OCI-LY3 (cell line): ENCODE measurements around the gene HIF1AN.

ENCODE experiments used
- H2AFZ ChIP-seq: fragments of 200-600, 300-600 bp; shearing (Covaris generic); 2 replicates; pipeline ENCODE4 v1.6.0; 2014; ENCODE audit warnings: antibody characterized with exemption, low read depth, low read length
- H3K27ac ChIP-seq: fragments of 200-600, 300-600 bp; sonication (generic); 2 replicates; pipeline ENCODE4 v1.5.1; 2014; ENCODE audit warnings: mild to moderate bottlenecking, low read length, moderate library complexity, mixed read lengths
- H3K27me3 ChIP-seq: fragments of 200-600, 300-600 bp; sonication (generic); 2 replicates; pipeline ENCODE4 v1.6.1; 2014; ENCODE audit warnings: low read depth, low read length, mixed read lengths
- H3K36me3 ChIP-seq: fragments of 200-600, 300-600 bp; sonication (generic); replicated peaks from 2 replicates; pipeline ENCODE3; 2014; ENCODE audit warnings: low read depth, low read length, mixed read lengths
- H3K4me1 ChIP-seq: fragments of 300-600, 200-600 bp; sonication (generic); 2 replicates; pipeline ENCODE4 v1.6.1; 2014; ENCODE audit warnings: low read length, mixed read lengths
- H3K4me2 ChIP-seq: fragments of 200-600, 300-600 bp; sonication (generic); 2 replicates; pipeline ENCODE4 v1.6.1; 2014; ENCODE audit warnings: low read length, mixed read lengths
- H3K4me3 ChIP-seq: fragments of 300-600, 200-600 bp; sonication (generic); 2 replicates; pipeline ENCODE4 v1.5.1; 2014; ENCODE audit warnings: antibody characterized with exemption, mild to moderate bottlenecking, low read length, moderate library complexity
- H3K79me2 ChIP-seq: fragments of 300-600, 200-600 bp; shearing (Covaris generic); 2 replicates; pipeline ENCODE4 v1.6.1; 2014; ENCODE audit warnings: mild to moderate bottlenecking, low read length, mixed read lengths
- H3K9ac ChIP-seq: fragments of 300-600, 200-600 bp; shearing (Covaris generic); 2 replicates; pipeline ENCODE4 v1.6.0; 2014; ENCODE audit warnings: mild to moderate bottlenecking, low read length, moderate library complexity
- H3K9me3 ChIP-seq: fragments of 200-600, 300-600 bp; shearing (Covaris generic); 2 replicates; pipeline ENCODE4 v1.6.1; 2014; ENCODE audit warnings: low read length, mixed read lengths; ENCODE audit not compliant: insufficient read depth
- H4K20me1 ChIP-seq: fragments of 200-600, 300-600 bp; sonication (generic); 2 replicates; pipeline ENCODE4 v1.6.1; 2016; ENCODE audit warnings: low read length, mixed read lengths; ENCODE audit not compliant: insufficient read depth
- EZH2phosphoT487 ChIP-seq: fragments of 200-600 bp; shearing (Covaris generic); IDR thresholded peaks from 2 replicates; pipeline ENCODE4 v1.6.1; 2018; ENCODE audit warnings: antibody characterized with exemption, mixed run types, low read depth
- TF ChIP-seq, protein P1 (sequence below): fragments of 200-600, 300-600 bp; sonication (generic); IDR thresholded peaks from 2 replicates; pipeline ENCODE4 v1.5.1; 2014; ENCODE audit warnings: antibody characterized with exemption, low read length, low read depth

HIF1AN gene

GRCh38 chr10:100554902-100555301, 19.2 kb downstream of the HIF1AN start:
- Histone ChIP-seq H3K27ac (no peak overlapping the region), H4K20me1 (no peaks in the 10 kb centered on the region), H3K79me2 (no peaks in the 10 kb centered on the region), H3K9ac (no peak overlapping the region), H3K27me3 (no peaks in the 10 kb centered on the region), H2AFZ (no peak overlapping the region), H3K9me3 (no peaks in the 10 kb centered on the region), H3K4me3 (no peak overlapping the region), H3K36me3 (peaks cover 16% of the 10 kb centered on the region), H3K4me2 (no peak overlapping the region), H3K4me1 (peaks cover 18% of the 10 kb centered on the region)
- TF ChIP-seq EZH2phosphoT487 = no peak
- TF ChIP-seq, protein P1, sequence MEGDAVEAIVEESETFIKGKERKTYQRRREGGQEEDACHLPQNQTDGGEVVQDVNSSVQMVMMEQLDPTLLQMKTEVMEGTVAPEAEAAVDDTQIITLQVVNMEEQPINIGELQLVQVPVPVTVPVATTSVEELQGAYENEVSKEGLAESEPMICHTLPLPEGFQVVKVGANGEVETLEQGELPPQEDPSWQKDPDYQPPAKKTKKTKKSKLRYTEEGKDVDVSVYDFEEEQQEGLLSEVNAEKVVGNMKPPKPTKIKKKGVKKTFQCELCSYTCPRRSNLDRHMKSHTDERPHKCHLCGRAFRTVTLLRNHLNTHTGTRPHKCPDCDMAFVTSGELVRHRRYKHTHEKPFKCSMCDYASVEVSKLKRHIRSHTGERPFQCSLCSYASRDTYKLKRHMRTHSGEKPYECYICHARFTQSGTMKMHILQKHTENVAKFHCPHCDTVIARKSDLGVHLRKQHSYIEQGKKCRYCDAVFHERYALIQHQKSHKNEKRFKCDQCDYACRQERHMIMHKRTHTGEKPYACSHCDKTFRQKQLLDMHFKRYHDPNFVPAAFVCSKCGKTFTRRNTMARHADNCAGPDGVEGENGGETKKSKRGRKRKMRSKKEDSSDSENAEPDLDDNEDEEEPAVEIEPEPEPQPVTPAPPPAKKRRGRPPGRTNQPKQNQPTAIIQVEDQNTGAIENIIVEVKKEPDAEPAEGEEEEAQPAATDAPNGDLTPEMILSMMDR = no peak

GRCh38 chr10:100560248-100560647, 24.5 kb downstream of the HIF1AN start:
- Histone ChIP-seq H2AFZ (no peak overlapping the region), H3K9me3 (no peaks in the 10 kb centered on the region), H3K79me2 (no peaks in the 10 kb centered on the region), H3K4me3 (no peak overlapping the region), H3K27me3 (no peaks in the 10 kb centered on the region), H4K20me1 (no peaks in the 10 kb centered on the region), H3K9ac (no peak overlapping the region), H3K36me3 (peaks cover 6% of the 10 kb centered on the region), H3K4me2 (no peak overlapping the region), H3K27ac (no peak overlapping the region), H3K4me1 (no peaks in the 10 kb centered on the region)
- TF ChIP-seq, protein P1 = no peak
- TF ChIP-seq EZH2phosphoT487 = no peak

DNA sequence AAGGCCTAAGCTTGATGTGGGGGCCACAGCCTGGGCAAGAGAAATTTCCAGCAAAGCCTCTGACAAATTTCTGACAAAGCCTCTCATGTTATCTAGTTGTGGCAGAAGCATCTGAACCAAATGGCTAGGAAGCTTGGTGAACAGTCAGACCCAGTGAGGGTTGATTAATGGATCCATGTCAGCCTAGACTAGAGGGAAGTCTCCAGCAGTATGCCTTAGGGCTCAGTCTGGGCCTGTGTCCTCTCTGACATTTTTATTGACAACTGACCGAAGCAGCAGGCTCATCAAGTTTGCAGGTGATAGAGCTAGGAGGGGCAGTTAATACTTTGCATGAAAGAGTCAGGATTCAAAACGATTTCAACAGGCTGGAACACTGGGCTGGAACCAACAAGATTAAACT, 25.3 kb downstream of the HIF1AN start:
- Histone ChIP-seq H3K27ac (no peak overlapping the region), H3K36me3 (peaks cover 6% of the 10 kb centered on the region), H3K4me2 (no peak overlapping the region), H3K4me1 (no peaks in the 10 kb centered on the region), H3K9me3 (no peaks in the 10 kb centered on the region), H2AFZ (no peak overlapping the region), H3K27me3 (no peaks in the 10 kb centered on the region), H4K20me1 (no peaks in the 10 kb centered on the region), H3K79me2 (no peaks in the 10 kb centered on the region), H3K9ac (no peak overlapping the region), H3K4me3 (no peak overlapping the region)
- TF ChIP-seq, protein P1 = no peak
- no peak for TF ChIP-seq EZH2phosphoT487

DNA sequence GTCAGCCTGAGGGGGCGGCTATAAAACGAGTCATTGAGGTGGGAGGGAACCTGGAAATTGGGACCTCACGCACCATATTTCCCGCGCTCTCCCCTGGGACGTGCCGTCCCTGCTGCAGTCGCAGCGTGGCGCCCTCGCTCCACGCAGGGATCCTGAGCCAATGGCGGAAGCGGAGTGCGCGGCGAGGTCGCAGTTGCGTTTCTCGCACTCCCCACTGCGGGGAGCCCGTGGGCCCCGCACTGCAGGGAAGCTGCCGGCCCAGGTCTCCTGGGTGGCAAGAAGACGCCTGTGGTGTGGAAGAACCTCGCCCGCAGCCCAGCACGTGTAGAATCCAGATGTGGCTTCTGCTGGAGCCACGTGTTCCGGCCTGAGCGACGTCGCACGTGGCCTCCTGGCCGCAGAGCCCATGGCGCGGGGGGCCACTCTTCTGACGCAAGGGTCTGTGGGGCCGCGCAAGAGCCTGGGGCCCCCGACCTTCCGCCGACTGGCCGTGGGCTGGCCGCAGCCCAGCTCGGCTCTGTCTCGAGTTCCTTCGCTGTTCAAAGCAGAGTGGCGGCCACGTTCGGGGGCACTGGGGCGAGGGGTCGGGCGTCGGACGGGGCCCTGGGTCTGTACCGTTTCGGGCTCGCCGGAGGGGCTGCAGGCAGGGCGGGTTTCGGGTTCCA, 26.4 kb downstream of the HIF1AN start:
- H3K4me2 ChIP-seq = no peak overlapping the region

More for the DNA sequence above, 26.4 kb downstream of the HIF1AN start:
- Histone ChIP-seq H2AFZ (no peak overlapping the region), H3K36me3 (no peaks in the 10 kb centered on the region), H3K9me3 (no peaks in the 10 kb centered on the region), H3K9ac (no peak overlapping the region), H3K4me3 (no peak overlapping the region), H4K20me1 (no peaks in the 10 kb centered on the region), H3K79me2 (no peaks in the 10 kb centered on the region), H3K27me3 (no peaks in the 10 kb centered on the region), H3K27ac (no peak overlapping the region), H3K4me1 (no peaks in the 10 kb centered on the region)
- TF ChIP-seq, protein P1 = no peak
- TF ChIP-seq EZH2phosphoT487 = no peak
